Thyroid gland (tissue), 4 donors: ENCODE data around the gene AGGF1.

ENCODE experiments used
- CTCF ChIP-seq, 6 experiments: fragments of 200-600 bp in 3 of 6; fragments of 450-650 bp in 3 of 6; sonication (generic) in 3 of 6; IDR thresholded peaks; one replicate each; pipeline ENCODE4 v1.5.1; 2016 to 2019; ENCODE audit warnings: antibody characterized with exemption in 6 of 6, mild to moderate bottlenecking in 2 of 6, inconsistent platforms in 1 of 6, moderate library complexity in 1 of 6
- POLR2A ChIP-seq, 2 donors: fragments of 450-650 bp; IDR thresholded peaks; one replicate each; pipeline ENCODE4 v1.6.1; 2017; ENCODE audit warnings: antibody characterized with exemption in 2 of 2, mild to moderate bottlenecking in 2 of 2, moderate library complexity in 1 of 2

- TF ChIP-seq CTCF (IDR thresholded peaks at IDR 0.05): no peak
- TF ChIP-seq POLR2A (IDR thresholded peaks at IDR 0.05): no peak
These were observed 35.1 kb downstream of the AGGF1 start for GRCh38 chr5:77065256-77065655.
